SU-DHL-6 (cell line): ENCODE data around the gene TFEB.

ENCODE experiments used
- EZH2phosphoT487 ChIP-seq: fragments of 200-600 bp; sonication (generic), shearing (Covaris generic); conservative IDR thresholded peaks from 2 replicates; pipeline ENCODE4 v1.6.1; 2018; ENCODE audit warnings: mild to moderate bottlenecking, antibody characterized with exemption, low read length, moderate library complexity, mixed read lengths
- TF ChIP-seq, protein P1 (sequence below): fragments of 200-600 bp; sonication (generic); IDR thresholded peaks from one replicate; pipeline ENCODE4 v1.5.1; 2017; ENCODE audit warnings: antibody characterized with exemption, mild to moderate bottlenecking, low read length, moderate library complexity; ENCODE audit not compliant: insufficient read depth, poor library complexity, severe bottlenecking

DNA sequence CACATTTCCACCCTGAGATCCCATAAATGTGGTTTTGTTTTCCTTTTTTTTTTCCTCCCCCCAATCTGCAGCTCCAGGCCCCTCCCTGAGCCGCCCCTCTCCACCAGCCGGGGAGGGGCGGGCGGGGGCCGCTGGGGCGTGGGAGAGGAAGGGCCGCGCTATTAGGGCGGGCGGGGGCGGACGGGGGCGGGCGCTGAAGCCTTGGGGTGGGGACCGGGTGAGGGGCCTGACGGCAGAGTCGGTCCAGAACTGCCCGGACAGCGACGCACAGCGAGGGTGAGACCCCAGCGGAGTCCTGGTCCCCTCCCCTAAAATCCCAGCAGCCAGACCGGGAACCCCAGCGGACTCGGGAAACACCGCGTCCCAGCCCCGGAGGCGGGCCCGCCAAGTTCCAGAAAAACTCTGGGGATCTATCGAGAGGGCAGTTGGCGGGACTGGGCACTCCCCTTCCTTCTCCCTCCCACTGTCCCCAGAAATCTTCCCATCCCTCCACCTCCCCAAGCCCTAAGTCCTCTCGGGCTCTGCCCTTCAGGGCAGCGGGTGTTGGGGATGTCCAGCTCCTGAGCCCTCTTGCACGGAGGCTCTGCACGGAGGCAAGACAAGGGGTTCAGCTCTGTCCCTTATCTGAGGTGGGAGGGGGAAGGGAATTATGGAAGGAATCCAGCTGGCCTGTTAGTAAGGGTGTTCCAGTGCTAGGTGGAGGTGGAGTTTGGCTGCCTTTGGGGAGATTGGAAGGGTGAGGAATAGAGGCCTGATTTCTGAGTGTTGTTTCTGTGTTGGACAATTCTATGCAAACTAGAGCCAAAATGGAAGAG is 45.4 kb upstream of the TFEB start, which contains the start of gene PRICKLE4:
- TF ChIP-seq, protein P1, sequence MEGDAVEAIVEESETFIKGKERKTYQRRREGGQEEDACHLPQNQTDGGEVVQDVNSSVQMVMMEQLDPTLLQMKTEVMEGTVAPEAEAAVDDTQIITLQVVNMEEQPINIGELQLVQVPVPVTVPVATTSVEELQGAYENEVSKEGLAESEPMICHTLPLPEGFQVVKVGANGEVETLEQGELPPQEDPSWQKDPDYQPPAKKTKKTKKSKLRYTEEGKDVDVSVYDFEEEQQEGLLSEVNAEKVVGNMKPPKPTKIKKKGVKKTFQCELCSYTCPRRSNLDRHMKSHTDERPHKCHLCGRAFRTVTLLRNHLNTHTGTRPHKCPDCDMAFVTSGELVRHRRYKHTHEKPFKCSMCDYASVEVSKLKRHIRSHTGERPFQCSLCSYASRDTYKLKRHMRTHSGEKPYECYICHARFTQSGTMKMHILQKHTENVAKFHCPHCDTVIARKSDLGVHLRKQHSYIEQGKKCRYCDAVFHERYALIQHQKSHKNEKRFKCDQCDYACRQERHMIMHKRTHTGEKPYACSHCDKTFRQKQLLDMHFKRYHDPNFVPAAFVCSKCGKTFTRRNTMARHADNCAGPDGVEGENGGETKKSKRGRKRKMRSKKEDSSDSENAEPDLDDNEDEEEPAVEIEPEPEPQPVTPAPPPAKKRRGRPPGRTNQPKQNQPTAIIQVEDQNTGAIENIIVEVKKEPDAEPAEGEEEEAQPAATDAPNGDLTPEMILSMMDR = no peak
- no peak for TF ChIP-seq EZH2phosphoT487
